SK-N-MC (cell line): ENCODE data around the gene IFNA13.

Source experiments
- EZH2 ChIP-seq: fragments of 200-600 bp; sonication (generic); IDR thresholded peaks from one replicate; pipeline ENCODE4 v1.6.1; 2017; ENCODE audit warnings: antibody characterized with exemption
- FOXP2 ChIP-seq: optimal IDR thresholded peaks from 2 replicates; pipeline ENCODE3; 2011; ENCODE audit warnings: mild to moderate bottlenecking, moderate library complexity; ENCODE audit not compliant: insufficient read depth; ENCODE audit errors: extremely low read length, control extremely low read depth
- POLR2AphosphoS5 ChIP-seq: IDR thresholded peaks from 2 replicates; pipeline ENCODE4 v1.6.1; 2012; ENCODE audit warnings: mild to moderate bottlenecking, low read depth, low read length, borderline replicate concordance

GRCh38 chr9:21402386-21403251, 34.8 kb upstream of the IFNA13 start:
- TF ChIP-seq EZH2: no peak
- TF ChIP-seq POLR2AphosphoS5: no peak
- TF ChIP-seq FOXP2: no peak
